ENCODE data around the gene MAP2K3. TPM values are rescaled to one million over a fixed set of nuclear protein-coding genes. Genes with fewer than 3 reads are reported as not detected.

The MAP2K3 gene
- total RNA-seq, 4 donors from 2014 or later = 3.3 to 37.0 (median 12.5) TPM

DNA sequence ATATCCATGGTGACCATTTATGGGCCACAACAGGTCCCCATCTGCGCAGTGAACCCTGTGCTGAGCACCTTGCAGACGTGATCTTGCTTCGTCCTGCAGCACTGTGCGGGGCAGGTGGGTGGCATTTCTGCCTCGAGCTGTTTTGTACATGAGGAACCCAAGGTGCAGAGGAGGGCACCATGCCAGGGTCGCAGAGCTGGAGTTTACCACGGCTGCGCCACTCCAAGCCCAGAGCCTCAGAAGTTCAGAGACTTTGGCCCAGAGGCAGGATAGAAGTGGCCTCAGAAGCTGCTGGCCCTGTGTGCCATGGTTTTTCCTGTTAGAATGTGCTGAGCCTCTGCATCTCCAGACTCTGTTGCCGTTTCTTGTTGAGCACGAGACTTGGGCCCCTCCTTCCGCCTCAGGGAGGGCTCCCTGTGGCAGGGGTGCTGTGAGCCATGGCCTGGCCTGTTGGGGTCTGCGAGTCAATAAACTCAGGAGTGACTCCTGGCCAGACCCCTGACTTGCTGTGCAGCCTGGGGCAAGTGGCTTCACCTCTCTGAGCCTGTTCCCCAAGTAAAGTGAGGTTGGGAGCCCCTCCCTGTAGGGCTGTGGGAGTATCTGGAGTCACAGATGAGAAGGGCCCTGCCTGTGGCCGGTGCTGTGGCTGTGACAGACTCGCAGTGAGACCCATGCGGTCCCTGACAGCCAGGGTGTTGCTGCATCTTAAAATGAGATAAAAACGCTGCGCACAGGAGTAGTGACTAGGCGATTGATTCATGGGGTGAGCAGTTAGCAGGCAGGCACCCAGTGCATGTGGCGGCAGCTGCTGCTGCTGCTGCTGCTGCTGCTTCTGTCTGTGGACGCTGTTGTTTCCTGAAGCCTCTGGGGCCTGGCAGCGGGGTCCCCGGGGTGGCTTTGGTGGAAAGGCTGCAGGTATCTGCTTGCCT is 11.8 kb downstream of the MAP2K3 start:
- Histone ChIP-seq H3K36me3 (no peaks in the 10 kb centered on the region), H3K4me3 (no peak overlapping the region), H3K4me1 (no peaks in the 10 kb centered on the region), H3K27ac (no peak overlapping the region), H3K27me3 (no peaks in the 10 kb centered on the region), H3K9me3 (no peaks in the 10 kb centered on the region)
- intact Hi-C loops (cut with DNase I; ENCODE audit: low total_unique reads) = no loop called here
- TF ChIP-seq POLR2A (IDR thresholded peaks at IDR 0.05) = no peak
- TF ChIP-seq, protein P1, sequence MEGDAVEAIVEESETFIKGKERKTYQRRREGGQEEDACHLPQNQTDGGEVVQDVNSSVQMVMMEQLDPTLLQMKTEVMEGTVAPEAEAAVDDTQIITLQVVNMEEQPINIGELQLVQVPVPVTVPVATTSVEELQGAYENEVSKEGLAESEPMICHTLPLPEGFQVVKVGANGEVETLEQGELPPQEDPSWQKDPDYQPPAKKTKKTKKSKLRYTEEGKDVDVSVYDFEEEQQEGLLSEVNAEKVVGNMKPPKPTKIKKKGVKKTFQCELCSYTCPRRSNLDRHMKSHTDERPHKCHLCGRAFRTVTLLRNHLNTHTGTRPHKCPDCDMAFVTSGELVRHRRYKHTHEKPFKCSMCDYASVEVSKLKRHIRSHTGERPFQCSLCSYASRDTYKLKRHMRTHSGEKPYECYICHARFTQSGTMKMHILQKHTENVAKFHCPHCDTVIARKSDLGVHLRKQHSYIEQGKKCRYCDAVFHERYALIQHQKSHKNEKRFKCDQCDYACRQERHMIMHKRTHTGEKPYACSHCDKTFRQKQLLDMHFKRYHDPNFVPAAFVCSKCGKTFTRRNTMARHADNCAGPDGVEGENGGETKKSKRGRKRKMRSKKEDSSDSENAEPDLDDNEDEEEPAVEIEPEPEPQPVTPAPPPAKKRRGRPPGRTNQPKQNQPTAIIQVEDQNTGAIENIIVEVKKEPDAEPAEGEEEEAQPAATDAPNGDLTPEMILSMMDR (IDR thresholded peaks at IDR 0.05) = no peak
- no peak for DNase-seq

- H3K27me3 ChIP-seq = no peaks in the 10 kb centered on the region
Observed at GRCh38 chr17:21297026-21297520, 12.6 kb downstream of the MAP2K3 start.

GRCh38 chr17:21297597-21297996 is 13.1 kb downstream of the MAP2K3 start:
- H3K36me3 ChIP-seq = no peaks in the 10 kb centered on the region
- TF ChIP-seq POLR2A (IDR thresholded peaks at IDR 0.05) = no peak
- TF ChIP-seq, protein P1 (IDR thresholded peaks at IDR 0.05) = no peak
- no peaks in the 10 kb centered on the region for H3K27me3 ChIP-seq
- no peak overlapping the region for H3K4me3 ChIP-seq
- H3K9me3 ChIP-seq = no peaks in the 10 kb centered on the region
- DNase-seq = no peak
- H3K4me1 ChIP-seq = no peaks in the 10 kb centered on the region
- intact Hi-C loops (cut with DNase I; ENCODE audit: low total_unique reads) = no loop called here
- H3K27ac ChIP-seq = no peak overlapping the region

More at GRCh38 chr17:21297026-21297520, 12.6 kb downstream of the MAP2K3 start:
- intact Hi-C loops (cut with DNase I; ENCODE audit: low total_unique reads) = no loop called here
- H3K4me1 ChIP-seq = no peaks in the 10 kb centered on the region
- no peak overlapping the region for H3K4me3 ChIP-seq
- no peaks in the 10 kb centered on the region for H3K36me3 ChIP-seq
- no peak for DNase-seq
- H3K27ac ChIP-seq = no peak overlapping the region
- TF ChIP-seq POLR2A (IDR thresholded peaks at IDR 0.05) = no peak
- TF ChIP-seq, protein P1 (IDR thresholded peaks at IDR 0.05) = no peak
- H3K9me3 ChIP-seq = no peaks in the 10 kb centered on the region

GRCh38 chr17:21298056-21298982 is 13.8 kb downstream of the MAP2K3 start:
- intact Hi-C loops (cut with DNase I; ENCODE audit: low total_unique reads) = no loop called here
- no peaks in the 10 kb centered on the region for H3K4me1 ChIP-seq
- H3K27ac ChIP-seq = no peak overlapping the region
- H3K36me3 ChIP-seq = no peaks in the 10 kb centered on the region
- H3K9me3 ChIP-seq = no peaks in the 10 kb centered on the region
- H3K4me3 ChIP-seq = no peak overlapping the region
- DNase-seq = no peak
- H3K27me3 ChIP-seq = no peaks in the 10 kb centered on the region
- no peak for TF ChIP-seq POLR2A (IDR thresholded peaks at IDR 0.05)
- TF ChIP-seq, protein P1 (IDR thresholded peaks at IDR 0.05) = no peak
